GM21529 (cell line): ENCODE measurements around the gene BCDIN3D.
"Not testable (repeated sequence)": the region's sequence is repeated elsewhere in the genome, so short reads cannot be mapped to it uniquely, and the experiment has no call there.

Experiments
- ATAC-seq: cut with Tn5 transposase; IDR thresholded peaks from one replicate; pipeline ENCODE4 v1.9.1; 2021; ENCODE audit not compliant: unreplicated experiment

The BCDIN3D gene

DNA sequence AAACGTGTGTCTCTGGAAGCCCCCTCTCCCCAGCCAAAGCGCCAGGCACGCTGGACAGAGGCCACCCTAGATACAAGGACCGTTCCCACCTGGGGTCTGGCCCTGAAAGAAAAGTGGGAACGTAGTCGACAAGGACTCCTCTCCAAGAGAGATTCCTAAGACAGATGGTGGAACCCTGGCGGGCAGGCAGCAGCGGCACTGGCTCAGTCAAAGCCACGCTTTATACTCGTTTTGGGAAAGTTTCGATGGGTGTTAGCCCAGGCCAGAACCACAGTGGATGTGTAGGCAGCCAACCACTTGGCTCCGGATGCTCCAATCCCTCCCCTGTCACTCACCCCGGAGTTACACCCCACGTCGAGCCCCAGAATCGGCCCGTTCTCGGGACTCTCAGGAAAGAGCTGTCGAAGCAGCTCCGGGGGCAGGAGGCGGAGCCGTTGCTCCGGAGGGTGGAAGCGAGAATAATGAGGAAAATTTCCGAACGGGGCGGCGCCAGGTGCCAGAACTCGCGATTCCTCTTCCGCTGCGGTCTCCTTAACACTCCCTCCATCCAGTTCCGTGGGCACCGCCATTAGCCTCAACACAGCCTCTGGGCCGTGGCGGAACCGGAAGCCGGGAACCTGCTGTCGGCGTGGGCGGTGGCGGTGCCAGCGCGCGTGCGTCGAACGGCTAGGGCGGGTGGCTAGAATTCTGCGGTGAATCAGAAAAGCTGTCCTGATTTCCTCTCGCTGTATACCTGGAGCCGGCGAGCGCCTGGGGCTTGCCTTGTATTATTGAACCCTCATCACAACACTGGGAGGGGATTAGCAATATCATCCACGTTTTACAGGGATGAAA is at the start of gene BCDIN3D:
Gene BCDIN3D (minus strand): TSS at position 588 of the 834 bp plus-strand sequence. CDS start 19 bp downstream, at position 569.
- ATAC-seq = peak; percentile 88

GRCh38 chr12:49892084-49892731 is 49.3 kb upstream of the BCDIN3D start:
- no peak for ATAC-seq

- ATAC-seq = no peak
Measured at GRCh38 chr12:49891476-49891875, 48.6 kb upstream of the BCDIN3D start.

DNA sequence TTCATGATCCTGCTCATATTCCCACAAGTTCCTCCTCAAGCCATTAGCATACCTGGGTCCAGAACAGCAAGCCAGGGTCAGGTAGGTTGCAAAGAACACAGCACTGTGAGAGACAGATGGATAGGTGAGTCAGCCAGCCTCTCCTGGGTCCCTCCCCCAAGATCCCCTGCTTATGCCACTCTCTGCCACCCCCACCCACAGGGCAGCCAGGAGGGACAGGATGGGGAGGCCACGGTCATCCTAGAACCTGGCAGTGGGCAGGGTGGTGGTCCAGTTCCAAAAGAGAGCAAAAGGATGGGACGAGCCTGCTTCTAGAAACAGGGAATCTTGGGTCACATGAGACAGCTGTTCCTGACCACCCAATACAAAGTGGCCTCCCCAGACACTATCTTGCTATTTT is 48.1 kb upstream of the BCDIN3D start:
- no peak for ATAC-seq

- no peak for ATAC-seq
Measured at GRCh38 chr12:49890096-49890461, 47.2 kb upstream of the BCDIN3D start.

GRCh38 chr12:49889361-49890095 is 46.6 kb upstream of the BCDIN3D start:
- ATAC-seq = no peak

- no peak for ATAC-seq
Measured at GRCh38 chr12:49888461-49889151, 45.7 kb upstream of the BCDIN3D start.

- ATAC-seq = no peak
Measured at GRCh38 chr12:49887536-49888401, 44.9 kb upstream of the BCDIN3D start.

GRCh38 chr12:49887091-49887490 is 44.2 kb upstream of the BCDIN3D start:
- no peak for ATAC-seq

- ATAC-seq = no peak
Measured at GRCh38 chr12:49885663-49886461, 43.0 kb upstream of the BCDIN3D start.

DNA sequence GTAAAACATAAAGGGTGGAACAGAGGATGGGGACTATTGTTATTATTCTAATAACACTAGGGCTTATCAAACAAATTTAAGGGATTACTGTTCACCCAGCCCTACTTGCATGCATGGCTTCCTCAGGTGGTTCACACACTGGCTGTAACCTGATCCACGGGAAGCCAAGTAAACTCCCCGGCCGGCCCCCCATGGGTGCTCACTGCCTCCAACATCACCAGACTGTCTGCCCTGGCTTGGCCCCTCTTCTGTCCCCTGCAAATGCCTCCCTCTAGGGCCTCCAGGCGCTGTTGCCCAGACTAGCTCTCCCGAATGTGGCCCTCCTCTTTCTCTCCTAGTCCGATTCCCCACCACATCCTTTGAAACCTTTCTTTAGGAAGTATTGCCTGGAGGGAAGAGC is 42.2 kb upstream of the BCDIN3D start:
- no peak for ATAC-seq

- ATAC-seq = no peak
Measured at GRCh38 chr12:49882851-49883464, 40.1 kb upstream of the BCDIN3D start.

GRCh38 chr12:49882248-49882850 is 39.4 kb upstream of the BCDIN3D start:
- no peak for ATAC-seq

GRCh38 chr12:49881415-49882247 is 38.7 kb upstream of the BCDIN3D start:
- ATAC-seq = no peak

DNA sequence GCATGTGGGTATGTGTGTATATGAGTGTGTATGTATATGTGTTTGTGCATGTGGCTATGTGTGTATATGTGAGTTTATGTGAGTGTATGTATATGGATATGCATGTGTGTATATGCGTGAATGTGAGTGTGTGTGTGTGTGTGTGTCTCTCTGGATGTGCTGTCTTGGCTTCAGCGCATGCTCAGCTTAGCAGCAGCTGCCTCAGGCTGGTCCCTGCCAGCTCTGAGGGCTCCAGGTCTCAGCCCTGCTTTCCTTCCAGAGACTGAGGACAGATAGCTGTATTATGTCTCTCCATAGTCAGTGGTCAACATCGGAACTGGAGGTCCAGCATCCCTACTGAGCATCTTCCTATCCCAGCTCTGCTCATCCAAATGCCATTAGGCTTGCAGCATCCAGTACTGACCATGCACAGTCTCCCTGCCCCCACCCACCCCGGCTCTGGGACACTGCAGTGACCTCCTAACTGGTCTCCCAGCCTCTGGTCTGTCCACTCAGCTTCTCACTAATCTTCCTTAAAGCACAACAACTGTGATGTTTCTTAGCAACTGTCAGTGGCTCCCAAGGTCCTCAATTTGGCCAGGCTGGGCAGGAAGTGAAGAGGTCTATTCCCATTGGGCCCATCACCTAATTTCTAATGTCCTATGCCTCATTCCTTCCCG is 38.0 kb upstream of the BCDIN3D start:
- no peak for ATAC-seq

GRCh38 chr12:49879065-49879464 is 36.2 kb upstream of the BCDIN3D start:
- not testable (repeated sequence) for ATAC-seq

DNA sequence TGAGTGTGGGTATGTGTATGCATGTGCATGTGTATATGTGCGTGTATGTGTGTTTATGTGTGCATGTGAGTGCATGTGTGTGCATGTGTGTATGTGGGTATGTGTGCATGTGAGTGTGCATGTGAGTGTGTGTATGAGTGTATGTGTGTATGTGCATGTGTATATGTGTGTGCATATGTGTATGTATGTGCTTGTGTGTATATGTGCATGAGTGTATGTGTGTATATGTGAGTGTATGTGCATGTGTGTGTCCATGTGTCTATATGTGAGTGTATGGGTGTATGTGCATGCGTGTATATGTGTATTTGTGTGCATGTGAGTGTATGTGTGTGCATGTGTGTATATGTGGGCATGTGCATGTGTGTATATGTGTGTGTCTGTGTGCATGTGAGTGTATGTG is 35.1 kb upstream of the BCDIN3D start:
- ATAC-seq = no peak
